DLD1 (cell line): Measurements from ENCODE around the gene UMODL1.
"Not testable (repeated sequence)": the region's sequence is repeated elsewhere in the genome, so short reads cannot be mapped to it uniquely, and the experiment has no call there.

Experiments used
- in situ Hi-C: cut with HindIII; loops from 2 replicates; pipeline ENCODE4 v1.10.0; 2017; ENCODE audit warnings: low sequenced_read_pairs

UMODL1 gene

DNA sequence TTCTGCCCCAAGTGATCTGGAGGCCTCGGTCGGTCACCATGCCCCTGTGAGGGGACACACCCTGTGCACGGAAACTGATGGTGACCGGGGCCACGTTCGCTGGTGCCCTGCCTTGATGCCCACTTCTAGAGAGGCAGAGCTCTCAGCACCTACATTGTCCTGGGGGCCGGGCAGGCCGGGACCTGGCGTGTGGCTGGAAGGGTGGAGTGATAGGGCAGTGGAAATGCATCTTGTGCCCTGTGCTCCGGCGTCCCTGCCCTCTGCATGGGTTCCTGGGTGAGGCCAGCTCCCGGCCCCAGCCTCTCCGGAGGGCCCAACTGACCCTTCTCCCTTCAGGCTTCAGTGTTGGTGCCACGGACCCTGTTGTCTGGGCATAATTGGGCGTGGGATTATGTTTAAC lies 11.0 kb upstream of the UMODL1 start:
- in situ Hi-C loops, result no loop called here

DNA sequence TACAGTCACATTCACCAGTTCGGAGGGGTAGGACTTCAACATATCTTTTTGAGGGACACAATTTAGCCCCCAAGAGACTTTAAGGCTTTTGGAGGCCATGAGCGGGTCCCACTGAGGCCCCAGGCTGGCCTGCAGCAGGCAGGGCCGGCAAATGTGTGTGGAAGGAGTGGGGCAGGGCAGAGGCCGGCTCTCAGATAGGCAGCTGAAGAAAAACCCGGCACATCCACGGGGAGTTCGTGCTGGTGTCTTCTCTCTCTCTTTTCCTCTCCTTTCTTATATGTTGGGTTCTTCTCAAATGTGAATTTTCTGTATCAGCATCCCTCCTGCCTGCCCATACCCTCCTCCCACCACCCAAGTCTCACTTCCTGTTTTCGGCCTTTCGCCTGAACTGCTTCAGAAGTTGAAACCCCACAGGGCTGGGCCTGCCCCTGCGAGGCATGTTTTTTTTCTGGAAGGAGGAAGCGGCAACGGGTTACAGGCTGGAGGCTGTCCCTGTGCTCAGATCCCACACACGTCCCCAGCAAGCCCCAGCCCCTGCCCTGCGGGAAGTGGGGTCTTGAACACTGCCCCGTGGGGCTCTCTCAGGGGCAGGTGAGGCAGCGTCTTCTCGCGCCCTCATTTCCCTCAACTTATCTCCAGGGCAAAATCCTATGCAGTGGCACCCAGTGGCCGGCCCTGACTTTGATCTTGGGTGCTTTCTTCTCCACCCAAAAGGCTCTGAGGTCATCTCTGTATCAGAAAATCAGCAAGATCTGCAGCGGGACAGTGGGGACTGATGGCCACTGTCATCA lies 9.7 kb upstream of the UMODL1 start:
- in situ Hi-C loops, result no loop called here

- in situ Hi-C loops, result no loop called here
Observed at GRCh38 chr21:42061986-42062235, 9.2 kb upstream of the UMODL1 start.

- in situ Hi-C loops, result no loop called here
Observed at GRCh38 chr21:42062236-42063022, 8.7 kb upstream of the UMODL1 start.

DNA sequence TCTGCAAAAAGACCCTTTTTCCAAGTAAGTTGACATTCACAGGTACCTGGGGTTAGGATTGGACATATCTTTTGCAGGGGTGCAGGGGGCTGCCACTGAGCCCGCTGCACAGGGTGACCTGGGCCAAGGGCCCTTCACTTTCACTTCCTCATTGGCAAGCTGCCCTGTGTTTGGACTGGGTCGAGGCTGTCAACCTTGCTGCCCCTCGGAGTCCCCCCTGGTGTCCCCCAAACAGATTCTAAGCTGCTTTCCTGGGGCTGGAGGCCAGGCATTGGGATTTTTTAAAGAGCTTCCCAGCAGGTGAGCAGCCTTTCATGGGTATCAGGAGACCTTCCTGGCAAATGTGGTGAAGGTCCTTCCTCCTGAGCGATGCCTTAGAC lies 7.9 kb upstream of the UMODL1 start:
- in situ Hi-C loops, result no loop called here

DNA sequence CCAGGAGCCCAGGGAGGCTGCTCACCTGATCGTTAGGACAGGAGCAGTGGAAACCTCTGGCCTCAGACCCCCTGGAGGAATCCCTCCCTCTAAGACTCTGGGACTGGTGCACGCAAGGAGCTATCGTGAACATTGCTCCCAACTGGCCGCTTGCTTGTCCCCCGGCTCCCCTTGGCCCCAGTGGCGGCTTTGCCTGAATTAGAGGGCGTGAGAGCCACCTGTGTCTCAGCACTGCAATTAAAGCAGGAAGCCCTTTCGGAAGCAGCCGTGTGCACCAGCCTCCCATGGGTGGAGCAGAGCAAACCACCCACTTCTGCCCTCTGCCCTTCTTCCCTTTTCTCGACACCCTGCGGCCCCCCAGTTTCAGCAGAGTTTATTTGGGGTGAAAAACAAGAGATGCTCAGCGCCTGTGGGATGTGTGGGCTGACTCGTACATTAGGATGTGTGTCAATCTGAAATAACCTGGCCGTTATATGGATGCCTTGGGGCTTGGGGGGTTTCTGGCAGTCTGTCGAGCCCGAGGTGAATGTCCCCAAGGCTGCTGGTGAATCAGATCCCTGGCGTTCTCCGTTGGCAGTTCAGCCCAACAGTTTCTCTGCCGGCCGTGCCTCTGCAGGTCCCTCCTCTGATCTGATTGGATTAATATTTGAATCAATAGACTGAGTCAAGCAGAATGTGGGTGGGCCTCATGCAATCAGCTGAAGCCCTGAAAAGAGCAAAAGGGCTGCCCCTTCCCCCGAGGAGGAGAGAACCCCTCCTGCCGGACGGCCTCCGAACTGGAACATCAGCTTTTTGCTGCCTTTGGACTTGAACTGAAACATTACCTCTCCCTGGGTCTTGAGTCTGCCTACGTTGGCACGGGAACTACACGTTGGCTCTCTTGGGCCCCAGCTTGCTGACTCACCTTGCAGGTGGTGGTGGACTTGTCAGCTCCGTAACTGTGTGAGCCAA lies 7.3 kb upstream of the UMODL1 start:
- in situ Hi-C loops, result no loop called here

DNA sequence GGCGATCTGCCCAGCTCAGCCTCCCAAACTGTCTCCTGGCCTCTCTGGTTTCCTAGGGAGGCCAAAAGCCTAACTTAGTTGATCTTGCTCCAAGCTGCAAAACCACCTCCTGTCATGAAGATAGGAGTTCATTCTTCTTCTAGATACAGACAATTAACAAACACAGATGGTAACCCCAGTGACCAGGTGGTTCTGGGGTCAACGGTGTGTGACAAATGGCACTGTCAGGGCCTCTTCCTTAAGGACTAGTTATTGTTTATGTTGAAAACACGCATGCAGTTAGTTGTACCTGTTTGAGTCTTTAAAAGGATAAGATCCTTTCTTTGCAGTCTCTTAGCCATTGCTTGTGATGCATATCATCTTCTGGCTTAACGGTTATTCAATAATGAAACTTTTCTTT lies 4.6 kb upstream of the UMODL1 start:
- in situ Hi-C loops, result no loop called here

DNA sequence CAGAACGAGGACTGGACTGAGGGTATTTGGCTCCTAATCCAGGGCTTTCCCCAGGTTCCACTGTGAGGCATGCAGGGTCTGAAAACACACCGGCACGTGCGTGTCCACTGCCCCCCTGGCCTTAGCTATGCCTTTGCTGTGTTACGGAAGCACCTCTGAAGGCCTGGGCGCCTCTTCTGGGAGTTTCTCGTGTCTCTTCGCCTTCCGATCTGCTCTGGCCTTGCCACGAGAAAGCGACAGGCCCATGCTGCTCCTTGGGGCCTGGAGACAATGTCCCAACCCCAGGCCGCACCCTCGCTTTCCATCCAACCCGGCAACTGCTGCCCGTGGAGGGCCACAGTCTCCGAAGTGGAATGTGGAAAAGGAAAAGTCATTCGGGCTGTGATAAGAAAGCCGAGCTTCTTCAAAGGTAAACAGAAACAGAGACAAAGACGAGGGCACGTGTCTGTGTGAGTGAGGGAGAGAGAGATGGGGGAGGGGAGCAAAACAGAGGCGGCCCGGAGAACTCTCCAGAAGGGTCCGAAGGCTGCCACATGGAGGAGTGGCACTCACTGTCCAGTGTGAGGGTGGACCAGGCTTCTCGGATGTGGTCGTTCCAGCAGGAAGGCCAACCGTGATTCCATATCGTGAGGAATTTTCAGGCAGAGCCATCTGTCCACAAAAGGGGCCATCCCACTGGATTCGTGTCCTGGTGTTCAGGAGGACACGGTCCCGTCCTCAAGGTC lies 3.4 kb upstream of the UMODL1 start:
- in situ Hi-C loops, result no loop called here

- in situ Hi-C loops, result no loop called here
Observed at GRCh38 chr21:42068256-42068545, 2.9 kb upstream of the UMODL1 start.

DNA sequence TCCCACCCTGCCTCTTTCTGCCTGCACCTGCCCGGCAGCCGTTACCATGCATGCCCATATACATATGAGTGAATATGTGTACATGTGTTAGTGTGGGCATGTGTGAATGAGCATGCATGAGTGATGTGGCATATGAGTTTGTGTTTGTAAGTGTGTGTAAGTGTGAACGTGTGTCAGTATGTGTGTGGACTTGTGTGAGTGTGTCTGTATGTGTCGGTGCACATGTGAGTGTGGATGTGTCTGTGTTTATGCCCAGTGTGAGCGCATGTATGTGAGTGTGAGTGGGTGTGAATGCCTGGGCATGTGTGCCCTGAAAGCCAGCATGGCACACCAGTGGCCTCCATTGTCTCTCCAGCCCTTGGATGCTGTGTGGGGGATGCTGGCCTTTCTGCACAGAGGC lies 2.5 kb upstream of the UMODL1 start:
- in situ Hi-C loops, result no loop called here

DNA sequence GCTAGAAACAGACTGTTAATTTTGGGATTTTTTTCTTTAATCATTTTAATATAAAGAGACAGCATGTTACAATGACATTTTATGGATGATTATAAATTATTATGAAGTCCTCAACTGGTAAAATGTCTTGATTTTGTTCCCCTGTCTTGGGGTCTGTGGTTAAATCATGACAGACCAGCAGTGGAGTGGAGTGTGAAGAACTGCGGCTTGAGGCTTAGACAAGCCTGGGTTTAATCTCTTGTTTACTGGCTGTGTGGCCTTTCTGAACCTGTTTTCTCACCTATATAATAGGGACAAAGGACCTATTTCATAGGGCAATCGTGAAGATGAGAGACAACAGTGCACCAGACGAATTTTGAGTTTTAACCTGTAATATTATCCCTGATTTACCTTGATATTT lies 1.8 kb upstream of the UMODL1 start:
- in situ Hi-C loops, result no loop called here

- in situ Hi-C loops, result loop anchor here (5.0 kb wide), 1 partner anchor 63 kb away; no protein-coding TSS in a partner anchor
Observed at GRCh38 chr21:42069843-42070242, 1.3 kb upstream of the UMODL1 start.

GRCh38 chr21:42073145-42074099 lies 2.3 kb downstream of the UMODL1 start:
- in situ Hi-C loops, result loop anchor here (5.0 kb wide), 1 partner anchor 66 kb away; no protein-coding TSS in a partner anchor

DNA sequence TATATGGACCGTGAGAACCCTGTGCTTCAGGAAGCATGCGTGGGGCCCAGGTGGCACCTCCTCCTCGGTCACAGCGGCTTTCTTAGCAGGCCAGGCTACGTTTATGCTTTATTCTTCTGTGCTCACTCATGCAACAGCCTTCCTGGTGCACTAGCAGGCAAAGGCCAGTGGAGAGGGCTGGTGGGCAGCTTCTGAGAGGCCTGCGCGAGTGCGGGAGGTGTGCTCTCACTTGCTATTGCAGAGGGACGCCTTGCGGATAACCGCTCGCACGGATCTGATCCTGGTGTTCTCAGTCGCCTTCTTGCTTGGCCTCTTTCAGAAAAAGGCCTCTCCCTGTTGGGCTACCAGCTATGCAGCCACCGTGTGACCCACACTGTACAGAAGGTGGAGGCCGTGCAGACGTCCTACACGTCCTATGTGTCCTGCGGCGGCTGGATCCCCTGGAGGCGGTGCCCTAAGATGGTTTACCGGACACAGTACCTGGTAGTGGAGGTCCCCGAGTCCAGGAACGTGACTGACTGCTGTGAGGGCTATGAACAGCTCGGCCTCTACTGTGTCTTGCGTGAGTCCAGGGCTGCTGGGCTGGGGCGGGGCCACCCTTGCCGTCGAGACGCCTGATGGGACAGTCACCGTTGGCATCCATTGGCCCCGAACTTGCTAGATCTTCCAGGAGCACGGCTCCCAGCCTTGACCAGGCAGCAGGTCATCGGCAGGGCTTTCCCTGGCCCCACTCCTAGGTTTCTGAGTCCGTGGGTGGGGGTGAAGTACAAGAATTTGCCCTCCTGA lies 4.8 kb downstream of the UMODL1 start:
- in situ Hi-C loops, result no loop called here

- in situ Hi-C loops, result not testable (repeated sequence)
Observed at GRCh38 chr21:42077685-42078238, 6.6 kb downstream of the UMODL1 start.

DNA sequence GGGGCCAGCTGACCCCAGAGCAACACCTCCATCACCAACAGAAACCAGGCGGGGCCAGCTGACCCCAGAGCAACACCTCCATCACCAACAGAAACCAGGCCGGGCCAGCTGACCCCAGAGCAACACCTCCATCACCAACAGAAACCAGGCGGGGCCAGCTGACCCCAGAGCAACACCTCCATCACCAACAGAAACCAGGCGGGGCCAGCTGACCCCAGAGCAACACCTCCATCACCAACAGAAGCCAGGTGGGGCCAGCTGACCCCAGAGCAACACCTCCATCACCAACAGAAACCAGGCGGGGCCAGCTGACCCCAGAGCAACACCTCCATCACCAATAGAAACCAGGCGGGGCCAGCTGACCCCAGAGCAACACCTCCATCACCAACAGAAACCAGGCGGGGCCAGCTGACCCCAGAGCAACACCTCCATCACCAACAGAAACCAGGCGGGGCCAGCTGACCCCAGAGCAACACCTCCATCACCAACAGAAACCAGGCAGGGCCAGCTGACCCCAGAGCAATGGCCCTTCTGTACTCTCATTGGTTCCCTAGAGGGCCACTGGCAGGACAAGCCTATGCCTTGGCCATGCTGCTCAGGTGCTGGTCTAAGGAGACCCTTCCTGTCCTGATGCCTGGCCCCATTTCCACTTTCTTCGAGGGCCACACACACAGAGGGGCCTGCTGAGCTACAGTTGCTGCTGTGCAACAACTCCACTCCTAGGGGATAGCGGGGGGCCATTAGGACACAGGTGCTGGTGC lies 7.3 kb downstream of the UMODL1 start:
- in situ Hi-C loops, result not testable (repeated sequence)

GRCh38 chr21:42079008-42079938 lies 8.2 kb downstream of the UMODL1 start:
- in situ Hi-C loops, result no loop called here
